ENCODE results near the gene DPEP1. TPM values are rescaled to one million over a fixed set of nuclear protein-coding genes. Genes with fewer than 3 reads are reported as not detected.
A peak's percentile ranks its signal among the peaks of the same experiment; 100 is the strongest.

DPEP1 gene
- total RNA-seq, 1 experiment from 2014 or later, result 1.1 TPM

DNA sequence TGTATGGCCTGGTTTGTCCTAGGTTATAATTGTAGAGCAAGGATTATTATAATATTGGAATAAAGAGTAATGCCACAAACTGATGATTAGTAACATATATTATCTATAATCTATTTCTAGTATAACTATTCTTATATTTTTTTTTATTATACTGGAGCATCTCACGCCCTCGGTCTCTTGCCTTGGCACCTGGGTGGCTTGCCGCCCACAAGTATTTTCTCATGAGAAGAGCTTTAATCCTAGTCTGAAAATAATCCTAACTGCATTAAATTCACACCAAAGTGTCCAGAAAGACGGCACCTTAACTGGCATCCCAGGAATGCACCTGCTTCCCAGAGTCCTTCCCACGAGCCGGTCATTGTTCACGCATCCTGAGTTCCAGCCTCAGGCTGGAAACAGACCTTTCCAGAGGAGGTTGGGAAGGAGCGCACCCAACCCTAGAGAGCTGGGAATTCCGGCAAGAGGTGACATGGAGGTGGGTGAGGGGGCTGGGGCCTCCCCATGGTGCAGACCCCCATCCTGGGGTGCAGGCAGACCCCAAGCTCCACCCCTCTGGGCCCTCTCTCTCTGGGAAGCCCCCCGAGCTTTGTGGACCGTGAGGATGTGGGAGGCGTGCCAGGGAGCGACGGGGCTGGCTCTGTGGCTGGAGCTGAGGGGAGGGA lies 28.1 kb downstream of the DPEP1 start:
- CTCF ChIA-PET, result interaction anchor here (0.6 to 1.8 kb wide), 8 partner anchors 16 to 57 kb away, joined by 3 to 6 read pairs (median 3); partner anchors contain the start of genes CHMP1A and SPATA33

More for the DNA sequence above, 28.1 kb downstream of the DPEP1 start:
- H3K27ac ChIP-seq (ENCODE audit: low read depth, low read length), result no peak overlapping the region
- BruUV-seq (replicated peaks), result no TSS peak
- intact Hi-C loops (cut with micrococcal nuclease), result loop anchor here (1.0 kb wide), 3 partner anchors 26 to 67 kb away; no protein-coding TSS in a partner anchor
- H3K9ac ChIP-seq (ENCODE audit: low read length), result no peak overlapping the region
- H3K36me3 ChIP-seq (ENCODE audit: control insufficient read depth in 1 of 2, insufficient read depth in 2 of 2, low read length in 2 of 2), result peaks cover 6 to 10% of the 10 kb centered on the region in 2 experiments; a peak in 3 of 4 replicates
- no peak for DNase-seq (ENCODE audit: low read depth, low spot score)
- RAD21 ChIA-PET (ENCODE audit: low non-redundant PET in 1 of 2, low total read pairs in 2 of 2, uncharacterized antibody in 2 of 2, unreplicated experiment in 2 of 2), result interaction anchor here (0.6 to 2.0 kb wide), 6 partner anchors 12 to 66 kb away, joined by 3 to 10 read pairs (median 4); partner anchors contain the start of gene CPNE7 (in 1 of the 2)
- H4K20me1 ChIP-seq (ENCODE audit: insufficient read depth), result no peaks in the 10 kb centered on the region
- POLR2A ChIA-PET, result no interaction called here
- no peaks in the 10 kb centered on the region for H3K9me3 ChIP-seq (ENCODE audit: control insufficient read depth in 1 of 2, insufficient read depth in 1 of 2, low read depth in 1 of 2, low read length in 2 of 2)
- TF ChIP-seq CBX3 (IDR thresholded peaks at IDR 0.05; ENCODE audit: low read depth), result no peak
- no peak for TF ChIP-seq CEBPB (IDR thresholded peaks at IDR 0.05; ENCODE audit: low read depth)
- no peak for TF ChIP-seq ATF3 (IDR thresholded peaks at IDR 0.05)
- TF ChIP-seq ZFX (IDR thresholded peaks at IDR 0.05), result no peak
- no peak for TF ChIP-seq FOSL1 (IDR thresholded peaks at IDR 0.05; ENCODE audit: low read depth)
- no peak for TF ChIP-seq JUND (IDR thresholded peaks at IDR 0.05)
- TF ChIP-seq REST (IDR thresholded peaks at IDR 0.05; ENCODE audit: low read depth), result no peak
- no peak for TF ChIP-seq RAD21 (IDR thresholded peaks at IDR 0.05; ENCODE audit: low read depth)
- no peak for TF ChIP-seq EZH2 (IDR thresholded peaks at IDR 0.05)
- TF ChIP-seq, protein P1, sequence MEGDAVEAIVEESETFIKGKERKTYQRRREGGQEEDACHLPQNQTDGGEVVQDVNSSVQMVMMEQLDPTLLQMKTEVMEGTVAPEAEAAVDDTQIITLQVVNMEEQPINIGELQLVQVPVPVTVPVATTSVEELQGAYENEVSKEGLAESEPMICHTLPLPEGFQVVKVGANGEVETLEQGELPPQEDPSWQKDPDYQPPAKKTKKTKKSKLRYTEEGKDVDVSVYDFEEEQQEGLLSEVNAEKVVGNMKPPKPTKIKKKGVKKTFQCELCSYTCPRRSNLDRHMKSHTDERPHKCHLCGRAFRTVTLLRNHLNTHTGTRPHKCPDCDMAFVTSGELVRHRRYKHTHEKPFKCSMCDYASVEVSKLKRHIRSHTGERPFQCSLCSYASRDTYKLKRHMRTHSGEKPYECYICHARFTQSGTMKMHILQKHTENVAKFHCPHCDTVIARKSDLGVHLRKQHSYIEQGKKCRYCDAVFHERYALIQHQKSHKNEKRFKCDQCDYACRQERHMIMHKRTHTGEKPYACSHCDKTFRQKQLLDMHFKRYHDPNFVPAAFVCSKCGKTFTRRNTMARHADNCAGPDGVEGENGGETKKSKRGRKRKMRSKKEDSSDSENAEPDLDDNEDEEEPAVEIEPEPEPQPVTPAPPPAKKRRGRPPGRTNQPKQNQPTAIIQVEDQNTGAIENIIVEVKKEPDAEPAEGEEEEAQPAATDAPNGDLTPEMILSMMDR (IDR thresholded peaks at IDR 0.05 in 2 of 3, conservative IDR thresholded peaks at IDR 0.05 in 1 of 3; ENCODE audit: borderline replicate concordance in 1 of 3, insufficient read depth in 1 of 3, low read depth in 2 of 3, low read length in 2 of 3), result no peak
- no peak for TF ChIP-seq SP1 (IDR thresholded peaks at IDR 0.05; ENCODE audit: low read depth)
- no peak for ATAC-seq
- no peaks in the 10 kb centered on the region for H3K9me2 ChIP-seq (ENCODE audit: insufficient read depth)
- H2AFZ ChIP-seq (ENCODE audit: low read depth, low read length, poor library complexity, severe bottlenecking), result no peak overlapping the region
- peak overlapping the region; percentile 49 for H3K4me2 ChIP-seq (ENCODE audit: low read length)
- no peak overlapping the region for H3K4me3 ChIP-seq (replicated peaks in 1 of 2; ENCODE audit: low read depth in 1 of 2, low read length in 2 of 2)
- H3K4me1 ChIP-seq (ENCODE audit: control insufficient read depth in 1 of 2, insufficient read depth in 2 of 2, low read length in 2 of 2), result peaks cover 8 to 23% of the 10 kb centered on the region in 2 experiments; a peak in 3 of 4 replicates
- no peaks in the 10 kb centered on the region for H3K27me3 ChIP-seq (ENCODE audit: insufficient read depth, low read length)
- H3K79me2 ChIP-seq (ENCODE audit: insufficient read depth, low read length), result no peaks in the 10 kb centered on the region
